DOHH2 (cell line): Measurements from ENCODE around the gene CLCN1.

ENCODE experiments used
- H3F3A ChIP-seq: fragments of 200-600 bp; sonication (generic), shearing (Covaris generic); 2 replicates; pipeline ENCODE4 v1.6.0; 2016; ENCODE audit warnings: antibody characterized with exemption, mild to moderate bottlenecking; ENCODE audit not compliant: control insufficient read depth, insufficient read depth
- H3K27ac ChIP-seq: fragments of 200-600 bp; sonication (generic); 2 replicates; pipeline ENCODE4 v1.5.1; 2014; ENCODE audit warnings: low read depth, mild to moderate bottlenecking, low read length, moderate library complexity
- H3K27me3 ChIP-seq: fragments of 200-600 bp; sonication (generic); 2 replicates; pipeline ENCODE4 v1.6.1; 2014; ENCODE audit warnings: mild to moderate bottlenecking, low read length, mixed read lengths; ENCODE audit not compliant: control insufficient read depth
- H3K36me3 ChIP-seq: fragments of 200-600 bp; sonication (generic); 2 replicates; pipeline ENCODE4 v1.6.1; 2014; ENCODE audit warnings: mild to moderate bottlenecking, low read length, moderate library complexity, mixed read lengths; ENCODE audit not compliant: control insufficient read depth
- H3K4me1 ChIP-seq: fragments of 200-600 bp; sonication (generic); 2 replicates; pipeline ENCODE4 v1.6.1; 2014; ENCODE audit warnings: mild to moderate bottlenecking, low read length, mixed read lengths; ENCODE audit not compliant: control insufficient read depth
- H3K4me2 ChIP-seq: fragments of 200-600 bp; sonication (generic); 2 replicates; pipeline ENCODE4 v1.6.0; 2014; ENCODE audit warnings: mild to moderate bottlenecking, low read length, moderate library complexity
- H3K4me3 ChIP-seq: fragments of 200-600 bp; sonication (generic); 2 replicates; pipeline ENCODE4 v1.5.1; 2014; ENCODE audit warnings: mild to moderate bottlenecking, low read length, mixed read lengths
- H3K79me2 ChIP-seq: fragments of 200-600 bp; sonication (generic); 2 replicates; pipeline ENCODE4 v1.6.1; 2014; ENCODE audit warnings: mild to moderate bottlenecking, low read length, mixed read lengths; ENCODE audit not compliant: control insufficient read depth
- H3K9me2 ChIP-seq: fragments of 200-600 bp; sonication (generic); replicated peaks from 2 replicates; pipeline ENCODE4 v1.6.1; 2014; ENCODE audit warnings: mild to moderate bottlenecking, low read length, mixed read lengths; ENCODE audit not compliant: control insufficient read depth
- H3K9me3 ChIP-seq: fragments of 200-600 bp; sonication (generic); 2 replicates; pipeline ENCODE4 v1.6.1; 2014; ENCODE audit warnings: antibody characterized with exemption, low read length, mixed read lengths; ENCODE audit not compliant: control insufficient read depth, insufficient read depth
- H4K20me1 ChIP-seq: fragments of 200-600 bp; sonication (generic); 2 replicates; pipeline ENCODE4 v1.6.0; 2014; ENCODE audit warnings: low read depth, mild to moderate bottlenecking, antibody characterized with exemption, low read length, moderate library complexity; ENCODE audit not compliant: control insufficient read depth, insufficient read depth
- EZH2phosphoT487 ChIP-seq: fragments of 200-600 bp; sonication (generic); IDR thresholded peaks from 2 replicates; pipeline ENCODE4 v1.6.1; 2017; ENCODE audit warnings: borderline replicate concordance, mild to moderate bottlenecking, antibody characterized with exemption, low read length, moderate library complexity, mixed read lengths
- TF ChIP-seq, protein P1 (sequence below): fragments of 200-600 bp; sonication (generic); IDR thresholded peaks from one replicate; pipeline ENCODE4 v1.5.1; 2014; ENCODE audit warnings: antibody characterized with exemption, mild to moderate bottlenecking, low read depth, low read length; ENCODE audit not compliant: poor library complexity, severe bottlenecking

The CLCN1 gene

DNA sequence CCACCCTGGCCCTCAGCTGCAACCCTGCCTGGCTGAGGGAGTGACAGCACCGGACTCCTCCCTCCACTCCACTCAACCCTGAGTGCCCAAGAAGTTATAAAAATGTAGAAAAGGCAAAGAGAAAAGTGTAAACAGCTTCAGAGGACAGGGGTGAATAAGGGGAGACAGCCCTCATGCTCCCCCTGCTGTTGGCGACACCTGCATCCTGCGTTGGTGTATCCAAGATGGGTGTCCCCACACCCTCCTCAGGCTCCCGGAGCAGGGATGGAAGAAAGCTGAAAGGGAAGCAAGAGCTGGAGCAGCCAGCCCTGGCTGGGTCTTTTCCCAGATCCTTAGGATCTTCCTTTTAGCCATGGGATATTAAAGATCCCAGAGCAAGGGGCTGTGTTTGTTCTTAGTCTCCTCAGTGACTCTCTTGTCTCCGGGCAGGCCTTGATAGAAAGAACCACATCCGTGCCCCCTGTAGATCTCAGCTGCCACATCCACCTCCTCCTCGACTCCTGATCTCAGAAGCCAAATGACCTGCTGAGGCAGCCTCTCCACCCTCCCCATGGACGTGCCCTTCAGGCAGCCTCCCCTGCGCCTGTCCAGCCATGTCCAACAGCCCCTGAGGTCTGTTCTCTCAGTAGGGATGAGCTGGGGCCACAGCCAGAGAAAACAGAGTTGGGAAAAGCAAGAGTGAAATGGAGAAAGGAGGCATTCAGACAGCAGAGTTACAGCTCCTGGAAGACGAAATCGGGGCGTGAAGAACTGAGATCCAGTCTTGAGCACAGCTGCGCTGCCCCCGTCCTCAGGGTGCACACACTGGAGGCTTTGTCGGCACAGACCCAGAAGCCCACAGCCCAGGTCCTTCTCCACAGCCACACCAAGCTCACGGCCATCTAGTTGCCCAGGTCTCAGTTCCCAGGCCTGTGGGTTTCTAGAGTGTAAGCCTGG is 39.8 kb downstream of the CLCN1 start:
- Histone ChIP-seq H3K4me1 (no peaks in the 10 kb centered on the region), H3K9me3 (no peaks in the 10 kb centered on the region), H3F3A (no peaks in the 10 kb centered on the region), H3K79me2 (no peaks in the 10 kb centered on the region), H3K4me2 (no peak overlapping the region), H3K9me2 (no peaks in the 10 kb centered on the region), H4K20me1 (no peaks in the 10 kb centered on the region), H3K27ac (no peak overlapping the region), H3K27me3 (peaks cover 50% of the 10 kb centered on the region), H3K36me3 (no peaks in the 10 kb centered on the region), H3K4me3 (no peak overlapping the region)
- TF ChIP-seq EZH2phosphoT487, result no peak
- TF ChIP-seq, protein P1, sequence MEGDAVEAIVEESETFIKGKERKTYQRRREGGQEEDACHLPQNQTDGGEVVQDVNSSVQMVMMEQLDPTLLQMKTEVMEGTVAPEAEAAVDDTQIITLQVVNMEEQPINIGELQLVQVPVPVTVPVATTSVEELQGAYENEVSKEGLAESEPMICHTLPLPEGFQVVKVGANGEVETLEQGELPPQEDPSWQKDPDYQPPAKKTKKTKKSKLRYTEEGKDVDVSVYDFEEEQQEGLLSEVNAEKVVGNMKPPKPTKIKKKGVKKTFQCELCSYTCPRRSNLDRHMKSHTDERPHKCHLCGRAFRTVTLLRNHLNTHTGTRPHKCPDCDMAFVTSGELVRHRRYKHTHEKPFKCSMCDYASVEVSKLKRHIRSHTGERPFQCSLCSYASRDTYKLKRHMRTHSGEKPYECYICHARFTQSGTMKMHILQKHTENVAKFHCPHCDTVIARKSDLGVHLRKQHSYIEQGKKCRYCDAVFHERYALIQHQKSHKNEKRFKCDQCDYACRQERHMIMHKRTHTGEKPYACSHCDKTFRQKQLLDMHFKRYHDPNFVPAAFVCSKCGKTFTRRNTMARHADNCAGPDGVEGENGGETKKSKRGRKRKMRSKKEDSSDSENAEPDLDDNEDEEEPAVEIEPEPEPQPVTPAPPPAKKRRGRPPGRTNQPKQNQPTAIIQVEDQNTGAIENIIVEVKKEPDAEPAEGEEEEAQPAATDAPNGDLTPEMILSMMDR, result peak; percentile 49

DNA sequence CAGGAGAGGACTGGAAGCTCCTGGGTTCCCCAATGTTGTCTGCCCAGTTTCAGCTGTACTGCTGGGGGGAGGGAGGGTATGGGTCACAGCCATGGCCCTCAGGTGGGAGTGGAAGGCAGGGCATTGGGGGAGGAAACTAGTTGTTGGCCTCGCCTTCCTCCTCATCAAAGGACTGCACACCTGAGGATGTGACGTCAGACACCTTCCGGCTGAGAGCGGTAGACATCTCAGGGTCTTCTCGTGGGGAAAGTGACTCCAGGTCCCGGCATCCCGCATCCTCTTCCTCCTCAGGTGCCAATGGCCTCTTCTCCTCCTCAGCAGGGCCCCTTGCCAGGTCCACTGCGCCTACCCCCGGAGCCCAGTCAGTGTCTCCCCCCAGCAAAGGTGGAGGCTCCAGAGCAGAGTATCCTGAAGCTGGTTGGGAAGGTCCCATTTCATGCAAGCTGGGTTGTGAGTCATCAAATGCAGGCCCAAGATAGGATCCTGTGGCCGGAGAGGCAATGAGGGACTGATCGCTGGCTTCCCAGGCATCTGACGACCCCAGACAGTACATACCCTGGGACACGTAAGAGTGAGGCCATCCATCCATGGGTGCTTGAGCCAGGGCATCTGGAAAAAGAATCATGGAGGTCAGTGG is 40.6 kb downstream of the CLCN1 start:
- no peak for TF ChIP-seq EZH2phosphoT487
- TF ChIP-seq, protein P1, result no peak
- Histone ChIP-seq H3K79me2 (no peaks in the 10 kb centered on the region), H3K4me3 (no peak overlapping the region), H4K20me1 (no peaks in the 10 kb centered on the region), H3F3A (no peaks in the 10 kb centered on the region), H3K9me3 (no peaks in the 10 kb centered on the region), H3K36me3 (no peaks in the 10 kb centered on the region), H3K9me2 (no peaks in the 10 kb centered on the region), H3K27ac (no peak overlapping the region), H3K4me2 (no peak overlapping the region), H3K27me3 (peaks cover 56% of the 10 kb centered on the region), H3K4me1 (no peaks in the 10 kb centered on the region; the same call in 1 of the 2 replicates)

DNA sequence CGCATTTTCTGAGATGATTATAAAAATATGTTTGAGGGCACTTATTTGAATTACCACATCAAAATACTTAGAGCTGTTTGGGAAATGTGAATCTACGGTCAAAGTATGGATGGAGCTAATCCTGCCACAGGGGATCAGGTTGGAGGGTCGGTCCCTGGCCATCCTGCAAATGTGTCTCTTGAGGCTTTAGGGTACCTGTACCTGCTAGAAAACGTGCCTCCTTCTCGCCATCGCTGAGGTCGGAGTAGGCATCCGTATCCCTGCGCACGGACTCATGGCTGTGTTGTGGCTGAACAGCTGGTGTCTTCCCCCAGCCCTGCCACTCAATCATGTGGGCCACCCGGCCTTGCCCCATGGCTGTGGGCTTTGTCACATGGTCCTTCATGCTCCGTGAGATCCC is 42.7 kb downstream of the CLCN1 start:
- Histone ChIP-seq H3K36me3 (no peaks in the 10 kb centered on the region), H3F3A (no peaks in the 10 kb centered on the region), H3K4me3 (no peak overlapping the region), H3K9me3 (no peaks in the 10 kb centered on the region), H3K4me1 (peaks cover 7% of the 10 kb centered on the region; the same call in 1 of the 2 replicates), H3K4me2 (no peak overlapping the region), H3K9me2 (no peaks in the 10 kb centered on the region), H4K20me1 (no peaks in the 10 kb centered on the region), H3K79me2 (no peaks in the 10 kb centered on the region), H3K27me3 (peaks cover 70% of the 10 kb centered on the region), H3K27ac (no peak overlapping the region)
- TF ChIP-seq, protein P1, result no peak
- no peak for TF ChIP-seq EZH2phosphoT487
